HT1080 (cell line): ENCODE data around the gene ST6GAL1. TPM values are rescaled to one million over a fixed set of nuclear protein-coding genes. Genes with fewer than 3 reads are reported as not detected.
"Not testable (repeated sequence)": the region's sequence is repeated elsewhere in the genome, so short reads cannot be mapped to it uniquely, and the experiment has no call there.

ENCODE experiments used
- DNase-seq: peaks from one replicate; pipeline ENCODE4 v3.0.0-alpha.2; 2015; ENCODE audit warnings: low read depth
- total RNA-seq: library from RNA; depleted of rRNA; stranded (reverse); fragments of >200 nt; shearing (Covaris generic); gene quantifications from 2 replicates; pipeline ENCODE4 v1.2.3, GENCODE V29; 2014

Gene ST6GAL1
- total RNA-seq, 1 experiment from 2014 or later: 6.1 TPM

- DNase-seq: no peak
Measured at GRCh38 chr3:186966406-186966805, 36.1 kb downstream of the ST6GAL1 start.

- not testable (repeated sequence) for DNase-seq
Measured at GRCh38 chr3:186967236-186967635, 36.9 kb downstream of the ST6GAL1 start.

- DNase-seq: peak; percentile 62
Measured at GRCh38 chr3:186967686-186968085, 37.4 kb downstream of the ST6GAL1 start.

- no peak for DNase-seq
Measured at GRCh38 chr3:186969607-186970006, 39.3 kb downstream of the ST6GAL1 start.

- DNase-seq: not testable (repeated sequence)
Measured at GRCh38 chr3:186971106-186971505, 40.8 kb downstream of the ST6GAL1 start.

GRCh38 chr3:186971578-186971977, 41.3 kb downstream of the ST6GAL1 start:
- no peak for DNase-seq

GRCh38 chr3:186973702-186974101, 43.4 kb downstream of the ST6GAL1 start:
- no peak for DNase-seq

GRCh38 chr3:186974824-186975313, 44.5 kb downstream of the ST6GAL1 start:
- no peak for DNase-seq

- no peak for DNase-seq
Measured at GRCh38 chr3:186975726-186976125, 45.4 kb downstream of the ST6GAL1 start.

GRCh38 chr3:186976837-186977750, 46.8 kb downstream of the ST6GAL1 start:
- DNase-seq: no peak

GRCh38 chr3:186978712-186979111, 48.4 kb downstream of the ST6GAL1 start:
- no peak for DNase-seq

- no peak for DNase-seq
Measured at GRCh38 chr3:186979852-186980251, 49.5 kb downstream of the ST6GAL1 start.

GRCh38 chr3:186980989-186981388, 50.7 kb downstream of the ST6GAL1 start:
- DNase-seq: no peak

- DNase-seq: no peak
Measured at GRCh38 chr3:186983659-186984058, 53.3 kb downstream of the ST6GAL1 start.

- DNase-seq: no peak
Measured at GRCh38 chr3:186984064-186984463, 53.7 kb downstream of the ST6GAL1 start.

- DNase-seq: peak; percentile 36
Measured at GRCh38 chr3:186985661-186986364, 55.5 kb downstream of the ST6GAL1 start.

- DNase-seq: no peak
Measured at GRCh38 chr3:186986406-186986805, 56.1 kb downstream of the ST6GAL1 start.

GRCh38 chr3:186986816-186987215, 56.5 kb downstream of the ST6GAL1 start:
- no peak for DNase-seq

- no peak for DNase-seq
Measured at GRCh38 chr3:186988806-186989205, 58.5 kb downstream of the ST6GAL1 start.

- no peak for DNase-seq
Measured at GRCh38 chr3:186989429-186989828, 59.1 kb downstream of the ST6GAL1 start.

GRCh38 chr3:186990277-186990676, 60.0 kb downstream of the ST6GAL1 start:
- DNase-seq: no peak

GRCh38 chr3:186990878-186991308, 60.6 kb downstream of the ST6GAL1 start:
- DNase-seq: peak; percentile 42
